ENCODE results near the gene REV3L.

Gene REV3L

DNA sequence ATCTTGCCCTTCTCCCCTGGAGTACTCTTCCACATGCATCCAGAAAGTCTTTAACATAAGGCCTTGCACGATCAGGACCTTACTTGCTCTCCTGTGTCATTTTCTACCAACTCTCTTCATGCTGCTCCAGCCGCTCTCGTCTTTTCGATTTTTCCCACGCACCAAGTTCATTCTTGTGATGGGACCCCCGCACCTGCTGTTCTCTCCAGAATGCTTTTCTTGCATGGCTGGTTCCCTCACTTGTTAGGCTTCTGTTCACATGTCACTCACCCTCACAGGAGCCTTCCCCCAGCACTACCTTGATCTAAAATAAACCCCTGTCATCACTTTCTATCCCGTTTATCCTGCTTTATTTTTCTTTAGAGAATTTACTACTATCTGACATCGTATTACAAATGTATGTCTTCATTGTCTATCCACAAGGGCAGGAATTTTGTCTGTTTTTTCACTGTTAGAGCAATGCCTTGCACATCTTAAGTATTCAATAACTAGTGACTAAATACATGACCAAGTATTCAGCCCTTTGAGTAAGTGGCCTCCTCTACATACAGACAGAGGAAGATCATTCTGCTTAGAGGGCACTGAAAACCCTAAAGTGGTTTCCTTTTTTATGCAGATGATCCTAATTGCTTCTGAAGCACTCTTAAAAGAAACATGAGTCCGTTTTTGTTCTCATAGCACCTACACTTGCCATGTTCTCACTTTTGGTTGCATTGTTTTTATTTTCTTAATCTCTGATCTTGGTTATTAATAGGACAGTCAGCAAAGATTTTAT, 228.8 kb downstream of the REV3L start:
- H4K20me1 ChIP-seq (ENCODE audit: insufficient read depth) = no peaks in the 10 kb centered on the region
- H3K36me3 ChIP-seq (ENCODE audit: insufficient read depth) = no peaks in the 10 kb centered on the region
- H3K27me3 ChIP-seq (ENCODE audit: insufficient read depth, low read depth) = no peaks in the 10 kb centered on the region
- H3K79me2 ChIP-seq (ENCODE audit: insufficient read depth, low read depth) = no peaks in the 10 kb centered on the region
- no peak overlapping the region for H3K27ac ChIP-seq
- H2AFZ ChIP-seq (ENCODE audit: low read depth) = no peak overlapping the region
- H3K9ac ChIP-seq = no peak overlapping the region
- H3K4me2 ChIP-seq = no peak overlapping the region
- H3K4me3 ChIP-seq (IDR thresholded peaks at IDR 0.05; ENCODE audit: insufficient read depth, low read depth, low read length) = no peak overlapping the region
- TF ChIP-seq, protein P1, sequence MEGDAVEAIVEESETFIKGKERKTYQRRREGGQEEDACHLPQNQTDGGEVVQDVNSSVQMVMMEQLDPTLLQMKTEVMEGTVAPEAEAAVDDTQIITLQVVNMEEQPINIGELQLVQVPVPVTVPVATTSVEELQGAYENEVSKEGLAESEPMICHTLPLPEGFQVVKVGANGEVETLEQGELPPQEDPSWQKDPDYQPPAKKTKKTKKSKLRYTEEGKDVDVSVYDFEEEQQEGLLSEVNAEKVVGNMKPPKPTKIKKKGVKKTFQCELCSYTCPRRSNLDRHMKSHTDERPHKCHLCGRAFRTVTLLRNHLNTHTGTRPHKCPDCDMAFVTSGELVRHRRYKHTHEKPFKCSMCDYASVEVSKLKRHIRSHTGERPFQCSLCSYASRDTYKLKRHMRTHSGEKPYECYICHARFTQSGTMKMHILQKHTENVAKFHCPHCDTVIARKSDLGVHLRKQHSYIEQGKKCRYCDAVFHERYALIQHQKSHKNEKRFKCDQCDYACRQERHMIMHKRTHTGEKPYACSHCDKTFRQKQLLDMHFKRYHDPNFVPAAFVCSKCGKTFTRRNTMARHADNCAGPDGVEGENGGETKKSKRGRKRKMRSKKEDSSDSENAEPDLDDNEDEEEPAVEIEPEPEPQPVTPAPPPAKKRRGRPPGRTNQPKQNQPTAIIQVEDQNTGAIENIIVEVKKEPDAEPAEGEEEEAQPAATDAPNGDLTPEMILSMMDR (conservative IDR thresholded peaks at IDR 0.05; ENCODE audit: low read depth, low read length) = no peak
- H3K4me1 ChIP-seq (ENCODE audit: low read depth, poor library complexity, severe bottlenecking) = no peaks in the 10 kb centered on the region

DNA sequence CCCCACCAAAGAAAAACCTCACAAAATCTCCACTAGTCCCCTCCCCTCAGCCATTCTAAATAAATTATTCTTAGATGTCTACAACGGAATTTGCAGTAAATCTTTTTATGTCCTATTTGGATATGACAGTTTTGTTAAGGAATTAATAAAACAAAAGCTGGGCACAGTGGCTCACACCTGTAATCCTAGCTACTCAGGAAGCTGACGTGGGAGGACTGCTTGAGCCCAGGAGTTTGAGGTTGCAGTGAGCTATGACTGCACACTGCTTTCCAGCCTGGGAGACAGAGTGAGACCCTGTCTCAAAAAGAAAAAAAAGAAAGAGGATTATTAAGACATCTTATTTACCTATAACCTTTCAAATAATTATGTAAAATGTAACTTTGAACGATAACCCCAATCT, 230.3 kb downstream of the REV3L start:
- no peaks in the 10 kb centered on the region for H3K79me2 ChIP-seq (ENCODE audit: insufficient read depth, low read depth)
- H3K4me1 ChIP-seq (ENCODE audit: low read depth, poor library complexity, severe bottlenecking) = no peaks in the 10 kb centered on the region
- H3K27me3 ChIP-seq (ENCODE audit: insufficient read depth, low read depth) = no peaks in the 10 kb centered on the region
- H3K36me3 ChIP-seq (ENCODE audit: insufficient read depth) = no peaks in the 10 kb centered on the region
- TF ChIP-seq, protein P1 (conservative IDR thresholded peaks at IDR 0.05; ENCODE audit: low read depth, low read length) = no peak
- no peak overlapping the region for H3K27ac ChIP-seq
- H3K4me3 ChIP-seq (IDR thresholded peaks at IDR 0.05; ENCODE audit: insufficient read depth, low read depth, low read length) = no peak overlapping the region
- no peak overlapping the region for H3K9ac ChIP-seq
- no peak overlapping the region for H2AFZ ChIP-seq (ENCODE audit: low read depth)
- H4K20me1 ChIP-seq (ENCODE audit: insufficient read depth) = no peaks in the 10 kb centered on the region
- no peak overlapping the region for H3K4me2 ChIP-seq

DNA sequence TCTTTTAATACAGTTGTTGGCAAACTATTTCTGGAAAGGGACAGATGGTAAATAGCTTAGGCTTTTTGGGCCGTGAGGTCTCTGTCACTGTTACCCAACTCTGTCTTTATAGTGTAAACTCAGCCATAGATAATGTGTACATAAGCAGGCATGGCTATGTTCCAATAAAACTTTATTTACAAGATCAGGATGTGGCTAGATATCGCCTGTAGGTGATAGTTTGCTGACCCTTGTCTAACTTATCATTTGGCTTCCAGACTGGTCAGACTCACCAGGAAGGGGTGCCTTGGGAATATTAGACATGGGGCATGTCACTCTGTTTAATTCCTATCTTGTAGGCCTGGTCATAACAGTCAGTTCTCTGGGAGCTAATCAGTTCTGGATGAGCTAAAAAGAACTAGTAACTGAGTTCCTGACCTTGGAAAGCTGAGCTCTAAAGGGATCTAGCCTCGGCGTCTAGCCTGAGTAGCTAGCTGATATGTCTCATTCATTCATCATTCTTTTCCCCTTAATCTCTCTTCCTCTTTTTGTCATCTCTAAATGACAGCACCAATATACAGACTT, 232.1 kb downstream of the REV3L start:
- H3K4me1 ChIP-seq (ENCODE audit: low read depth, poor library complexity, severe bottlenecking) = no peaks in the 10 kb centered on the region
- no peaks in the 10 kb centered on the region for H3K36me3 ChIP-seq (ENCODE audit: insufficient read depth)
- no peak overlapping the region for H3K4me3 ChIP-seq (IDR thresholded peaks at IDR 0.05; ENCODE audit: insufficient read depth, low read depth, low read length)
- H3K79me2 ChIP-seq (ENCODE audit: insufficient read depth, low read depth) = no peaks in the 10 kb centered on the region
- no peak overlapping the region for H3K27ac ChIP-seq
- H3K27me3 ChIP-seq (ENCODE audit: insufficient read depth, low read depth) = no peaks in the 10 kb centered on the region
- no peak overlapping the region for H3K9ac ChIP-seq
- no peak overlapping the region for H2AFZ ChIP-seq (ENCODE audit: low read depth)
- TF ChIP-seq, protein P1 (conservative IDR thresholded peaks at IDR 0.05; ENCODE audit: low read depth, low read length) = no peak
- no peak overlapping the region for H3K4me2 ChIP-seq
- H4K20me1 ChIP-seq (ENCODE audit: insufficient read depth) = no peaks in the 10 kb centered on the region

Data from KMS-11 (cell line).